DOHH2 (cell line): ENCODE data around the gene NT5C1A.

Experiments used
- H3F3A ChIP-seq: fragments of 200-600 bp; sonication (generic), shearing (Covaris generic); 2 replicates; pipeline ENCODE4 v1.6.0; 2016; ENCODE audit warnings: antibody characterized with exemption, mild to moderate bottlenecking; ENCODE audit not compliant: control insufficient read depth, insufficient read depth
- H3K27ac ChIP-seq: fragments of 200-600 bp; sonication (generic); 2 replicates; pipeline ENCODE4 v1.5.1; 2014; ENCODE audit warnings: low read depth, mild to moderate bottlenecking, low read length, moderate library complexity
- H3K27me3 ChIP-seq: fragments of 200-600 bp; sonication (generic); 2 replicates; pipeline ENCODE4 v1.6.1; 2014; ENCODE audit warnings: mild to moderate bottlenecking, low read length, mixed read lengths; ENCODE audit not compliant: control insufficient read depth
- H3K36me3 ChIP-seq: fragments of 200-600 bp; sonication (generic); 2 replicates; pipeline ENCODE4 v1.6.1; 2014; ENCODE audit warnings: mild to moderate bottlenecking, low read length, moderate library complexity, mixed read lengths; ENCODE audit not compliant: control insufficient read depth
- H3K4me1 ChIP-seq: fragments of 200-600 bp; sonication (generic); 2 replicates; pipeline ENCODE4 v1.6.1; 2014; ENCODE audit warnings: mild to moderate bottlenecking, low read length, mixed read lengths; ENCODE audit not compliant: control insufficient read depth
- H3K4me2 ChIP-seq: fragments of 200-600 bp; sonication (generic); 2 replicates; pipeline ENCODE4 v1.6.0; 2014; ENCODE audit warnings: mild to moderate bottlenecking, low read length, moderate library complexity
- H3K4me3 ChIP-seq: fragments of 200-600 bp; sonication (generic); 2 replicates; pipeline ENCODE4 v1.5.1; 2014; ENCODE audit warnings: mild to moderate bottlenecking, low read length, mixed read lengths
- H3K79me2 ChIP-seq: fragments of 200-600 bp; sonication (generic); 2 replicates; pipeline ENCODE4 v1.6.1; 2014; ENCODE audit warnings: mild to moderate bottlenecking, low read length, mixed read lengths; ENCODE audit not compliant: control insufficient read depth
- H3K9me2 ChIP-seq: fragments of 200-600 bp; sonication (generic); replicated peaks from 2 replicates; pipeline ENCODE4 v1.6.1; 2014; ENCODE audit warnings: mild to moderate bottlenecking, low read length, mixed read lengths; ENCODE audit not compliant: control insufficient read depth
- H3K9me3 ChIP-seq: fragments of 200-600 bp; sonication (generic); 2 replicates; pipeline ENCODE4 v1.6.1; 2014; ENCODE audit warnings: antibody characterized with exemption, low read length, mixed read lengths; ENCODE audit not compliant: control insufficient read depth, insufficient read depth
- H4K20me1 ChIP-seq: fragments of 200-600 bp; sonication (generic); 2 replicates; pipeline ENCODE4 v1.6.0; 2014; ENCODE audit warnings: low read depth, mild to moderate bottlenecking, antibody characterized with exemption, low read length, moderate library complexity; ENCODE audit not compliant: control insufficient read depth, insufficient read depth
- CTCF ChIP-seq: fragments of 200-600 bp; sonication (generic); IDR thresholded peaks from one replicate; pipeline ENCODE4 v1.5.1; 2014; ENCODE audit warnings: antibody characterized with exemption, mild to moderate bottlenecking, low read depth, low read length; ENCODE audit not compliant: poor library complexity, severe bottlenecking
- EZH2phosphoT487 ChIP-seq: fragments of 200-600 bp; sonication (generic); IDR thresholded peaks from 2 replicates; pipeline ENCODE4 v1.6.1; 2017; ENCODE audit warnings: borderline replicate concordance, mild to moderate bottlenecking, antibody characterized with exemption, low read length, moderate library complexity, mixed read lengths

Gene NT5C1A

GRCh38 chr1:39668111-39668510 is 3.8 kb downstream of the NT5C1A start:
- no peak for TF ChIP-seq CTCF
- TF ChIP-seq EZH2phosphoT487 = no peak
- Histone ChIP-seq H3K9me3 (no peaks in the 10 kb centered on the region), H3K79me2 (no peaks in the 10 kb centered on the region), H3K4me2 (no peak overlapping the region), H3K27ac (no peak overlapping the region), H3K4me1 (no peaks in the 10 kb centered on the region), H3K9me2 (no peaks in the 10 kb centered on the region), H3K27me3 (peaks cover 28% of the 10 kb centered on the region), H3K4me3 (no peak overlapping the region), H4K20me1 (no peaks in the 10 kb centered on the region), H3F3A (no peaks in the 10 kb centered on the region), H3K36me3 (no peaks in the 10 kb centered on the region)

- TF ChIP-seq CTCF = no peak
- no peaks in the 10 kb centered on the region for H3K4me1 ChIP-seq
- H3K9me2 ChIP-seq = no peaks in the 10 kb centered on the region
- H3K36me3 ChIP-seq = no peaks in the 10 kb centered on the region
- H3F3A ChIP-seq = no peaks in the 10 kb centered on the region
- no peak overlapping the region for H3K27ac ChIP-seq
- no peak overlapping the region for H3K4me2 ChIP-seq
- H4K20me1 ChIP-seq = no peaks in the 10 kb centered on the region
- H3K27me3 ChIP-seq = peaks cover 18% of the 10 kb centered on the region
- no peaks in the 10 kb centered on the region for H3K9me3 ChIP-seq
- H3K4me3 ChIP-seq = no peak overlapping the region
- no peaks in the 10 kb centered on the region for H3K79me2 ChIP-seq
These were observed 5.1 kb downstream of the NT5C1A start for GRCh38 chr1:39666772-39667171.

- Histone ChIP-seq H3K27ac (no peak overlapping the region), H3F3A (no peaks in the 10 kb centered on the region), H3K79me2 (no peaks in the 10 kb centered on the region), H3K4me2 (no peak overlapping the region), H3K4me1 (no peaks in the 10 kb centered on the region), H3K9me3 (no peaks in the 10 kb centered on the region), H3K4me3 (no peak overlapping the region), H3K36me3 (no peaks in the 10 kb centered on the region), H3K27me3 (peaks cover 6% of the 10 kb centered on the region), H4K20me1 (no peaks in the 10 kb centered on the region), H3K9me2 (no peaks in the 10 kb centered on the region)
- TF ChIP-seq EZH2phosphoT487 (no peak), CTCF (no peak)
These were observed 8.3 kb downstream of the NT5C1A start for GRCh38 chr1:39663559-39663958.

- Histone ChIP-seq H3K36me3 (no peaks in the 10 kb centered on the region), H3K4me1 (peaks cover 4% of the 10 kb centered on the region), H3K9me3 (no peaks in the 10 kb centered on the region), H3F3A (no peaks in the 10 kb centered on the region), H3K9me2 (no peaks in the 10 kb centered on the region), H4K20me1 (no peaks in the 10 kb centered on the region), H3K4me2 (no peak overlapping the region), H3K27me3 (peaks cover 6% of the 10 kb centered on the region), H3K4me3 (no peak overlapping the region), H3K27ac (no peak overlapping the region), H3K79me2 (no peaks in the 10 kb centered on the region)
- TF ChIP-seq CTCF = no peak
- no peak for TF ChIP-seq EZH2phosphoT487
These were observed 9.0 kb downstream of the NT5C1A start for GRCh38 chr1:39662861-39663260.
